Kidney (tissue), 14 donors: Measurements from ENCODE around the gene CHL1. TPM values are rescaled to one million over a fixed set of nuclear protein-coding genes. Genes with fewer than 3 reads are reported as not detected.

Experiments used
- DNase-seq, 5 donors: peaks; one replicate each; pipeline ENCODE4 v3.0.0-alpha.2; 2013 to 2020
- FAIRE-seq: peaks from 2 replicates; lab custom pipeline; 2012; peaks lifted over from hg19 to GRCh38; lab: Jason Lieb, UNC
- H3K27ac ChIP-seq, 2 donors: one replicate each; pipeline ENCODE4 v1.7.0; 2013; ENCODE audit warnings: low read depth in 2 of 2, low read length in 2 of 2, inconsistent platforms in 1 of 2
- H3K27me3 ChIP-seq: one replicate; pipeline ENCODE4 v1.7.1; 2013; ENCODE audit warnings: low read length, inconsistent platforms; ENCODE audit not compliant: control insufficient read depth, insufficient read depth
- H3K36me3 ChIP-seq, 3 donors: one replicate each; pipeline versions ENCODE4 v1.7.0 to v1.7.1; 2013; ENCODE audit warnings: low read length in 3 of 3, control low read depth in 1 of 3, inconsistent platforms in 1 of 3; ENCODE audit not compliant: insufficient read depth in 3 of 3, control insufficient read depth in 2 of 3
- H3K4me1 ChIP-seq, 3 donors: one replicate each; pipeline versions ENCODE4 v1.7.0 to v1.7.1; 2013; ENCODE audit warnings: low read length in 3 of 3, inconsistent platforms in 1 of 3, low read depth in 1 of 3; ENCODE audit not compliant: control insufficient read depth in 2 of 3, insufficient read depth in 2 of 3
- H3K4me3 ChIP-seq, 3 donors: one replicate each; pipeline versions ENCODE4 v1.7.0 to v1.8.1; 2013; ENCODE audit warnings: low read length in 3 of 3, control low read depth in 1 of 3, inconsistent platforms in 1 of 3
- H3K9ac ChIP-seq, 3 donors: one replicate each; pipeline versions ENCODE4 v1.7.0 to v1.7.1; 2013; ENCODE audit warnings: low read length in 3 of 3, control low read depth in 1 of 3, inconsistent platforms in 1 of 3
- H3K9me3 ChIP-seq, 3 donors: one replicate each; pipeline versions ENCODE4 v1.7.0 to v1.7.1; 2013; ENCODE audit warnings: low read length in 3 of 3, control low read depth in 1 of 3, inconsistent platforms in 1 of 3; ENCODE audit not compliant: control insufficient read depth in 2 of 3, insufficient read depth in 1 of 3
- CTCF ChIP-seq: IDR thresholded peaks from 3 replicates; pipeline ENCODE4 v1.5.1; 2012; ENCODE audit warnings: mild to moderate bottlenecking, moderate library complexity, borderline replicate concordance; ENCODE audit not compliant: insufficient read depth; ENCODE audit errors: extremely low read depth
- intact Hi-C: fragments of 100-400 bp; cut with DNase I; formaldehyde crosslinking; loops from one replicate; pipeline ENCODE4 v1.11.1; 2022
- polyA plus RNA-seq: library from polyadenylated mRNA; stranded (reverse); fragments of 350-450 nt; fragmentation: Illumina TruSeq; extraction: RNeasy Lipid Tissue Mini Kit (QIAGEN cat#74804); gene quantifications from one replicate; pipeline ENCODE4 v1.2.3, GENCODE V29; 2014; ENCODE audit warnings: low read depth, low replicate concordance; ENCODE audit not compliant: insufficient read depth
- total RNA-seq: library from RNA; stranded (reverse); fragmentation: NEBNext Ultra II Directional; extraction: Animal tissue kit (Norgen Biotek cat#: 25700); gene quantifications from one replicate; pipeline ENCODE4 v1.2.1, GENCODE V29; 2021
- donor health status: control.
- donor health status: control.
- donor health status: control.
- donor health status: control.
- donor health status: control.
- donor health status: DM: yes; HTN: yes; CAD: no.
- donor health status: Normal renal cell carcinoma (clear cell type).

CHL1 gene
- total and polyA plus RNA-seq, 2 donors from 2014 or later: 10.6 to 109 TPM

DNA sequence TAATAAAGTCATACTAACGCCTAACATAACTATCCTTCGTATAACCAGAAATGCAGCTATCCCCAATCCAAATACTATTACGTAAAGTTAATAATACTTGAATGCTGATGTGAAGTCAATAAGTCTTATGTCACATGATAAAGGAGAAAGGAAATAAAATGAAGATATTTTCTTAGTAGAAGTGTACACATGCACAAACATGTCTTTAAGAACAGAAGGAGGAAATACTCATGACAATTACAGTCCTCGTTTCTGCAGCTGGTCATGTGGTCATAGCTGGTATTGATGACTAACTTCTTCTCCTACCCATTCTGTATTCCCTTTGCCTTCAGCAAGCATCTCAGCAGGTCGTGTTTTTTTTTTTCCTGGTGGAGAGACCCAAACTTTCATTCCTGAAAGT, 244.3 kb downstream of the CHL1 start:
- FAIRE-seq: no peak
- Histone ChIP-seq H3K9me3 (no peaks in the 10 kb centered on the region), H3K36me3 (no peaks in the 10 kb centered on the region), H3K27ac (no peak overlapping the region), H3K27me3 (no peaks in the 10 kb centered on the region), H3K4me3 (no peak overlapping the region), H3K9ac (no peak overlapping the region), H3K4me1 (no peaks in the 10 kb centered on the region)
- TF ChIP-seq CTCF: no peak
- no peak for DNase-seq
- intact Hi-C loops: no loop called here

GRCh38 chr3:445960-446359, 249.4 kb downstream of the CHL1 start:
- H3K36me3 ChIP-seq: no peaks in the 10 kb centered on the region

GRCh38 chr3:447671-448070, 251.1 kb downstream of the CHL1 start:
- no peak for TF ChIP-seq CTCF
- no peak overlapping the region for H3K9ac ChIP-seq
- H3K27ac ChIP-seq: no peak overlapping the region
- no peaks in the 10 kb centered on the region for H3K9me3 ChIP-seq
- intact Hi-C loops: no loop called here
- no peak overlapping the region for H3K4me3 ChIP-seq
- FAIRE-seq (no peak), DNase-seq (no peak)
- no peaks in the 10 kb centered on the region for H3K4me1 ChIP-seq
- H3K36me3 ChIP-seq: no peaks in the 10 kb centered on the region
- no peaks in the 10 kb centered on the region for H3K27me3 ChIP-seq

More at GRCh38 chr3:445960-446359, 249.4 kb downstream of the CHL1 start:
- intact Hi-C loops: no loop called here
- no peak for FAIRE-seq
- no peak for DNase-seq
- H3K4me1 ChIP-seq: no peaks in the 10 kb centered on the region
- no peak overlapping the region for H3K9ac ChIP-seq
- TF ChIP-seq CTCF: no peak
- no peak overlapping the region for H3K4me3 ChIP-seq
- H3K27ac ChIP-seq: no peak overlapping the region
- no peaks in the 10 kb centered on the region for H3K27me3 ChIP-seq
- no peaks in the 10 kb centered on the region for H3K9me3 ChIP-seq

DNA sequence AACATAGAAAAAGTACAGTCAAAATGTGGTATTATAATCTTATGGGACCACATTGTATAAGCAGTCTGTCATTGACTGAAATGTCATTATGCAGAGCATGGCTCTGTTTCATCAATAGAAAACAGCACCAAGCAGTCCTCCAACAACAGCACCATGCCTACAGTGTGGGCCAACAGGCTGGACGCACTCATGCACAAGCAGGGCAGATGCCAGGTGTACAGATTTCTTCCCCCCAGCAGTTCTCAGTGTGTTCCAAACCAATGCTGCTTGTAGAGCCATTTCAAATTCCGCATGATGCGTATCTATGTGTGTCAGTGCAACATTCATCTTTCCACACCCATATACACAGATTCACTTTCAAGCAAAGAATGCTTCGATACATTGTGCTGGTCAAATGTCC, 253.1 kb downstream of the CHL1 start:
- no peak for FAIRE-seq

More for the DNA sequence above, 253.1 kb downstream of the CHL1 start:
- H3K36me3 ChIP-seq: no peaks in the 10 kb centered on the region
- TF ChIP-seq CTCF: no peak
- H3K4me3 ChIP-seq: no peak overlapping the region
- no peaks in the 10 kb centered on the region for H3K4me1 ChIP-seq
- no peak overlapping the region for H3K9ac ChIP-seq
- intact Hi-C loops: no loop called here
- H3K27me3 ChIP-seq: no peaks in the 10 kb centered on the region
- no peak for DNase-seq
- no peak overlapping the region for H3K27ac ChIP-seq
- no peaks in the 10 kb centered on the region for H3K9me3 ChIP-seq
